ENCODE results near the gene TAOK2. TPM values are rescaled to one million over a fixed set of nuclear protein-coding genes. Genes with fewer than 3 reads are reported as not detected.

Gene TAOK2
- total and polyA plus RNA-seq, 2 of the 13 experiments (the other 11 are each of a cell fraction or from before 2014, with no cell fraction given) = 17.4 to 43.2 TPM

DNA sequence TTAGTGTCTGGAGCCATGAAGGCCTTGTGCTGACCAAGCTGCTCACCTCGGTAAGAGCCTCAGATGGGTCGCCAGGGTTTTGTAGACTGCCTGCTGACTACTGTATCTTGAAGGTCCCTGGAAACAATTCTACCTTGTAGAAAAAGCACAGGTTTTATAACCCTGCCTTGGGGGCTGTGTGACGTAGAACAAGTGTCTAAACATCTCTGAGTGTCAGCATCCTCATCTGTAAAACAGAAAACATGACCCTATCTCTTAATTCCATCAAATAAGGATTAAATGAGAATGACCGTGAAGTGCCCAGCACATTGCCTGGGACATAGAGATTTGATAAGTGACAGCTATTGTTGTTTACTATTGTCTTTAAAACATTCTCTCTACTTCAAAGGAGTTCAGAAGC lies 5.5 kb upstream of the TAOK2 start:
- no TSS peak for BruUV-seq (replicated peaks)

DNA sequence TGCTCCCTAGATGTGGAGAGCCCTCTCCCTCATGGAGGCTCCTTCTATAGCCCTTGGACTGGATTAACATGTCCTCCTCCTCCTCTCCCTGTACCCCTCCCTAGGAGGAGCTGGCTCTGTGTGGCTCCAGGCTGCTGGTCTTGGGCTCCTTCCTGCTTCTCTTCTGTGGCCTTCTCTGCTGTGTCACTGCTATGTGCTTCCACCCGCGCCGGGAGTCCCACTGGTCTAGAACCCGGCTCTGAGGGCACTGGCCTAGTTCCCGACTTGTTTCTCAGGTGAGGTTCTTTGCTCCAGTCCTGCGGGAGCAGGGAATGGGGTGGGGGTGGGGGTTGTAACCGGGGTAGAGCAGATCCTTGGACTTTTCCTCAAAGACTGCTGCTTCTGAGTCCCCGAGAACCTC lies 2.4 kb upstream of the TAOK2 start:
- FAIRE-seq (no peak), DNase-seq (ENCODE audit: low spot score) (no peak), ATAC-seq (no peak)
- in situ Hi-C loops (cut with HindIII; ENCODE audit: extremely low pct_ligation_motif_present, low pct_unique_long_range_greater_than_20kb) (no loop called here), intact Hi-C loops (cut with micrococcal nuclease; ENCODE audit: unreplicated experiment) (no loop called here)
- 91% methylated on average over 8 of the region's 8 CpGs for WGBS (ENCODE audit: low lambda C conversion rate)
- peaks cover 25% of the 10 kb centered on the region for H3K79me2 ChIP-seq (ENCODE audit: insufficient read depth, low read length)
- ChIA-PET POLR2A (no interaction called here), CTCF (ENCODE audit: low intra/inter-chr PET ratio, low total read pairs) (no interaction called here)
- no peaks in the 10 kb centered on the region; a peak in 1 of 5 replicates for H3K27me3 ChIP-seq (ENCODE audit: control insufficient read depth in 1 of 2, insufficient read depth in 2 of 2, low read length in 2 of 2)
- no peaks in the 10 kb centered on the region for H3K9me3 ChIP-seq (ENCODE audit: low read length)
- H3K4me2 ChIP-seq (ENCODE audit: low read depth, low read length) = no peak overlapping the region
- peaks cover 13 to 15% of the 10 kb centered on the region in 2 experiments for H3K36me3 ChIP-seq (replicated peaks in 1 of 2; ENCODE audit: control insufficient read depth in 1 of 2, insufficient read depth in 2 of 2, low read length in 2 of 2)
- no peak overlapping the region for H2AFZ ChIP-seq (ENCODE audit: low read length)
- peaks cover 18% of the 10 kb centered on the region for H4K20me1 ChIP-seq (ENCODE audit: insufficient read depth, low read length)
- H3K27ac ChIP-seq (ENCODE audit: extremely low read length, insufficient read depth, low read length) = no peak overlapping the region
- H3K9ac ChIP-seq (ENCODE audit: insufficient read depth, low read depth, low read length) = no peak overlapping the region
- H3K4me1 ChIP-seq (ENCODE audit: insufficient read depth, low read length) = peaks cover 23% of the 10 kb centered on the region
- no TSS peak for BruUV-seq (replicated peaks)
- H3K4me3 ChIP-seq (replicated peaks in 1 of 3; ENCODE audit: insufficient read depth in 1 of 3, low read depth in 2 of 3, low read length in 3 of 3) = no peak overlapping the region
- no peak for TF ChIP-seq ZNF672 (CRISPR knock-in tag; IDR thresholded peaks at IDR 0.05)
- no peak for TF ChIP-seq ZNF446 (CRISPR knock-in tag; IDR thresholded peaks at IDR 0.05)
- TF ChIP-seq NFYB (CRISPR knock-in tag; IDR thresholded peaks at IDR 0.05) = no peak
- TF ChIP-seq, protein P1, sequence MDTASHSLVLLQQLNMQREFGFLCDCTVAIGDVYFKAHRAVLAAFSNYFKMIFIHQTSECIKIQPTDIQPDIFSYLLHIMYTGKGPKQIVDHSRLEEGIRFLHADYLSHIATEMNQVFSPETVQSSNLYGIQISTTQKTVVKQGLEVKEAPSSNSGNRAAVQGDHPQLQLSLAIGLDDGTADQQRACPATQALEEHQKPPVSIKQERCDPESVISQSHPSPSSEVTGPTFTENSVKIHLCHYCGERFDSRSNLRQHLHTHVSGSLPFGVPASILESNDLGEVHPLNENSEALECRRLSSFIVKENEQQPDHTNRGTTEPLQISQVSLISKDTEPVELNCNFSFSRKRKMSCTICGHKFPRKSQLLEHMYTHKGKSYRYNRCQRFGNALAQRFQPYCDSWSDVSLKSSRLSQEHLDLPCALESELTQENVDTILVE (CRISPR knock-in tag; IDR thresholded peaks at IDR 0.05) = no peak
- no peak for TF ChIP-seq SIN3A (IDR thresholded peaks at IDR 0.05; ENCODE audit: borderline replicate concordance, low read depth, low read length)
- TF ChIP-seq HDAC2 (CRISPR knock-in tag; IDR thresholded peaks at IDR 0.05) = no peak

More for the DNA sequence above, 5.5 kb upstream of the TAOK2 start:
- ChIA-PET POLR2A (no interaction called here), CTCF (ENCODE audit: low intra/inter-chr PET ratio, low total read pairs) (no interaction called here)
- no peaks in the 10 kb centered on the region for H3K27me3 ChIP-seq (ENCODE audit: control insufficient read depth in 1 of 2, insufficient read depth in 2 of 2, low read length in 2 of 2)
- H3K9me3 ChIP-seq (ENCODE audit: low read length) = no peaks in the 10 kb centered on the region
- no peak for ATAC-seq
- no peak overlapping the region for H3K4me2 ChIP-seq (ENCODE audit: low read depth, low read length)
- H3K9ac ChIP-seq (ENCODE audit: insufficient read depth, low read depth, low read length) = no peak overlapping the region
- no peak for DNase-seq (ENCODE audit: low spot score)
- no peak overlapping the region for H3K27ac ChIP-seq (ENCODE audit: extremely low read length, insufficient read depth, low read length)
- no peaks in the 10 kb centered on the region for H3K79me2 ChIP-seq (ENCODE audit: insufficient read depth, low read length)
- WGBS (ENCODE audit: low lambda C conversion rate) = over 99% methylated on average over 4 of the region's 4 CpGs
- no peak overlapping the region for H3K4me3 ChIP-seq (replicated peaks in 1 of 3; ENCODE audit: insufficient read depth in 1 of 3, low read depth in 2 of 3, low read length in 3 of 3)
- H3K4me1 ChIP-seq (ENCODE audit: insufficient read depth, low read length) = peaks cover 34% of the 10 kb centered on the region
- no peak for FAIRE-seq
- H4K20me1 ChIP-seq (ENCODE audit: insufficient read depth, low read length) = no peaks in the 10 kb centered on the region
- H3K36me3 ChIP-seq (replicated peaks in 1 of 2; ENCODE audit: control insufficient read depth in 1 of 2, insufficient read depth in 2 of 2, low read length in 2 of 2) = peaks cover 13 to 15% of the 10 kb centered on the region in 2 experiments
- intact Hi-C loops (cut with micrococcal nuclease; ENCODE audit: unreplicated experiment) (no loop called here), in situ Hi-C loops (cut with HindIII; ENCODE audit: extremely low pct_ligation_motif_present, low pct_unique_long_range_greater_than_20kb) (no loop called here)
- H2AFZ ChIP-seq (ENCODE audit: low read length) = no peak overlapping the region
- TF ChIP-seq KDM3A (CRISPR knock-in tag; IDR thresholded peaks at IDR 0.05; ENCODE audit: low read depth) = no peak
- TF ChIP-seq ZNF768 (CRISPR knock-in tag; IDR thresholded peaks at IDR 0.05) = peak; percentile 59; the same call in 1 of the 2 replicates
- TF ChIP-seq, protein P2, sequence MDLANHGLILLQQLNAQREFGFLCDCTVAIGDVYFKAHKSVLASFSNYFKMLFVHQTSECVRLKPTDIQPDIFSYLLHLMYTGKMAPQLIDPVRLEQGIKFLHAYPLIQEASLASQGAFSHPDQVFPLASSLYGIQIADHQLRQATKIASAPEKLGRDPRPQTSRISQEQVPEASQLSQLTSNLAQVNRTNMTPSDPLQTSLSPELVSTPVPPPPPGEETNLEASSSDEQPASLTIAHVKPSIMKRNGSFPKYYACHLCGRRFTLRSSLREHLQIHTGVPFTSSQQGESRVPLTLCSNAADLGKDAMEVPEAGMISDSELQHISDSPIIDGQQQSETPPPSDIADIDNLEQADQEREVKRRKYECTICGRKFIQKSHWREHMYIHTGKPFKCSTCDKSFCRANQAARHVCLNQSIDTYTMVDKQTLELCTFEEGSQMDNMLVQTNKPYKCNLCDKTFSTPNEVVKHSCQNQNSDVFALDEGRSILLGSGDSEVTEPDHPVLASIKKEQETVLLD (CRISPR knock-in tag; IDR thresholded peaks at IDR 0.05; ENCODE audit: low read depth) = 0 out of 2 replicates have a peak, but pooled peaks have one; percentile 31

All from HepG2 (cell line).